OCI-LY3 (cell line): Measurements from ENCODE around the gene LRRC46.

ENCODE experiments used
- H2AFZ ChIP-seq: fragments of 200-600, 300-600 bp; shearing (Covaris generic); 2 replicates; pipeline ENCODE4 v1.6.0; 2014; ENCODE audit warnings: antibody characterized with exemption, low read depth, low read length
- H3K27ac ChIP-seq: fragments of 200-600, 300-600 bp; sonication (generic); 2 replicates; pipeline ENCODE4 v1.5.1; 2014; ENCODE audit warnings: mild to moderate bottlenecking, low read length, moderate library complexity, mixed read lengths
- H3K27me3 ChIP-seq: fragments of 200-600, 300-600 bp; sonication (generic); 2 replicates; pipeline ENCODE4 v1.6.1; 2014; ENCODE audit warnings: low read depth, low read length, mixed read lengths
- H3K36me3 ChIP-seq: fragments of 200-600, 300-600 bp; sonication (generic); replicated peaks from 2 replicates; pipeline ENCODE3; 2014; ENCODE audit warnings: low read depth, low read length, mixed read lengths
- H3K4me1 ChIP-seq: fragments of 300-600, 200-600 bp; sonication (generic); 2 replicates; pipeline ENCODE4 v1.6.1; 2014; ENCODE audit warnings: low read length, mixed read lengths
- H3K4me2 ChIP-seq: fragments of 200-600, 300-600 bp; sonication (generic); 2 replicates; pipeline ENCODE4 v1.6.1; 2014; ENCODE audit warnings: low read length, mixed read lengths
- H3K4me3 ChIP-seq: fragments of 300-600, 200-600 bp; sonication (generic); 2 replicates; pipeline ENCODE4 v1.5.1; 2014; ENCODE audit warnings: antibody characterized with exemption, mild to moderate bottlenecking, low read length, moderate library complexity
- H3K79me2 ChIP-seq: fragments of 300-600, 200-600 bp; shearing (Covaris generic); 2 replicates; pipeline ENCODE4 v1.6.1; 2014; ENCODE audit warnings: mild to moderate bottlenecking, low read length, mixed read lengths
- H3K9ac ChIP-seq: fragments of 300-600, 200-600 bp; shearing (Covaris generic); 2 replicates; pipeline ENCODE4 v1.6.0; 2014; ENCODE audit warnings: mild to moderate bottlenecking, low read length, moderate library complexity
- H3K9me3 ChIP-seq: fragments of 200-600, 300-600 bp; shearing (Covaris generic); 2 replicates; pipeline ENCODE4 v1.6.1; 2014; ENCODE audit warnings: low read length, mixed read lengths; ENCODE audit not compliant: insufficient read depth
- H4K20me1 ChIP-seq: fragments of 200-600, 300-600 bp; sonication (generic); 2 replicates; pipeline ENCODE4 v1.6.1; 2016; ENCODE audit warnings: low read length, mixed read lengths; ENCODE audit not compliant: insufficient read depth
- EZH2phosphoT487 ChIP-seq: fragments of 200-600 bp; shearing (Covaris generic); IDR thresholded peaks from 2 replicates; pipeline ENCODE4 v1.6.1; 2018; ENCODE audit warnings: antibody characterized with exemption, mixed run types, low read depth
- TF ChIP-seq, protein P1 (sequence below): fragments of 200-600, 300-600 bp; sonication (generic); IDR thresholded peaks from 2 replicates; pipeline ENCODE4 v1.5.1; 2014; ENCODE audit warnings: antibody characterized with exemption, low read length, low read depth

LRRC46 gene

GRCh38 chr17:47806913-47807255 lies 24.6 kb upstream of the LRRC46 start:
- Histone ChIP-seq H3K79me2 (no peaks in the 10 kb centered on the region), H2AFZ (no peak overlapping the region), H3K27ac (no peak overlapping the region), H3K4me1 (no peaks in the 10 kb centered on the region), H3K9ac (no peak overlapping the region), H4K20me1 (no peaks in the 10 kb centered on the region), H3K4me3 (no peak overlapping the region), H3K4me2 (no peak overlapping the region), H3K9me3 (no peaks in the 10 kb centered on the region), H3K36me3 (no peaks in the 10 kb centered on the region), H3K27me3 (no peaks in the 10 kb centered on the region)
- TF ChIP-seq, protein P1, sequence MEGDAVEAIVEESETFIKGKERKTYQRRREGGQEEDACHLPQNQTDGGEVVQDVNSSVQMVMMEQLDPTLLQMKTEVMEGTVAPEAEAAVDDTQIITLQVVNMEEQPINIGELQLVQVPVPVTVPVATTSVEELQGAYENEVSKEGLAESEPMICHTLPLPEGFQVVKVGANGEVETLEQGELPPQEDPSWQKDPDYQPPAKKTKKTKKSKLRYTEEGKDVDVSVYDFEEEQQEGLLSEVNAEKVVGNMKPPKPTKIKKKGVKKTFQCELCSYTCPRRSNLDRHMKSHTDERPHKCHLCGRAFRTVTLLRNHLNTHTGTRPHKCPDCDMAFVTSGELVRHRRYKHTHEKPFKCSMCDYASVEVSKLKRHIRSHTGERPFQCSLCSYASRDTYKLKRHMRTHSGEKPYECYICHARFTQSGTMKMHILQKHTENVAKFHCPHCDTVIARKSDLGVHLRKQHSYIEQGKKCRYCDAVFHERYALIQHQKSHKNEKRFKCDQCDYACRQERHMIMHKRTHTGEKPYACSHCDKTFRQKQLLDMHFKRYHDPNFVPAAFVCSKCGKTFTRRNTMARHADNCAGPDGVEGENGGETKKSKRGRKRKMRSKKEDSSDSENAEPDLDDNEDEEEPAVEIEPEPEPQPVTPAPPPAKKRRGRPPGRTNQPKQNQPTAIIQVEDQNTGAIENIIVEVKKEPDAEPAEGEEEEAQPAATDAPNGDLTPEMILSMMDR, result no peak
- TF ChIP-seq EZH2phosphoT487, result no peak

DNA sequence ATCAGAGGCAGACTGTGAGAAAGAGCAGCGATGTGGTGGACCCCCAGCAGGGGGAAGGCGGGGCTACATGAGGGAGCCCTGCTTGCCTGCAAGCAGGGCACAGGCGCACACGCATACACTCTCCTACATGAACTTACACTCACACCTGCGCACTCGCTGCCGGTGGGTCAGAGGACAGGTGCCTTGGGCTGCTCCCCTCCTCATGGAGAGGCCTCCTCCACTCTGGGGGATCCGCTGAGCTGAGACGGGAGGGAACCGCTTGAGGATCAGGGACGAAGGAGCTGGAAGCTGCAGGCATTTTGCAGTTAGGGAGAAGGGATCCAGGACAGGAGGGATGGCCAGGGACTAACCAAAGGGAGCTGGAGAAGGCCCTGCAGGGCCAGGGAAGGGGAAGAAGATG lies 24.0 kb upstream of the LRRC46 start:
- H3K27ac ChIP-seq, result no peak overlapping the region
- no peaks in the 10 kb centered on the region for H3K27me3 ChIP-seq
- no peak overlapping the region for H3K4me2 ChIP-seq
- no peak overlapping the region for H2AFZ ChIP-seq
- H4K20me1 ChIP-seq, result no peaks in the 10 kb centered on the region
- no peaks in the 10 kb centered on the region for H3K9me3 ChIP-seq
- H3K4me3 ChIP-seq, result no peak overlapping the region
- H3K36me3 ChIP-seq, result no peaks in the 10 kb centered on the region
- H3K79me2 ChIP-seq, result no peaks in the 10 kb centered on the region
- no peaks in the 10 kb centered on the region for H3K4me1 ChIP-seq
- H3K9ac ChIP-seq, result no peak overlapping the region
- no peak for TF ChIP-seq EZH2phosphoT487
- TF ChIP-seq, protein P1, result no peak

GRCh38 chr17:47808036-47808829 lies 23.2 kb upstream of the LRRC46 start:
- TF ChIP-seq, protein P1, result no peak
- TF ChIP-seq EZH2phosphoT487, result no peak
- Histone ChIP-seq H3K79me2 (no peaks in the 10 kb centered on the region), H3K27me3 (no peaks in the 10 kb centered on the region), H2AFZ (no peak overlapping the region), H3K9me3 (no peaks in the 10 kb centered on the region), H3K4me2 (no peak overlapping the region), H3K27ac (no peak overlapping the region), H3K9ac (no peak overlapping the region), H3K4me3 (no peak overlapping the region), H4K20me1 (no peaks in the 10 kb centered on the region), H3K4me1 (no peaks in the 10 kb centered on the region), H3K36me3 (no peaks in the 10 kb centered on the region)

DNA sequence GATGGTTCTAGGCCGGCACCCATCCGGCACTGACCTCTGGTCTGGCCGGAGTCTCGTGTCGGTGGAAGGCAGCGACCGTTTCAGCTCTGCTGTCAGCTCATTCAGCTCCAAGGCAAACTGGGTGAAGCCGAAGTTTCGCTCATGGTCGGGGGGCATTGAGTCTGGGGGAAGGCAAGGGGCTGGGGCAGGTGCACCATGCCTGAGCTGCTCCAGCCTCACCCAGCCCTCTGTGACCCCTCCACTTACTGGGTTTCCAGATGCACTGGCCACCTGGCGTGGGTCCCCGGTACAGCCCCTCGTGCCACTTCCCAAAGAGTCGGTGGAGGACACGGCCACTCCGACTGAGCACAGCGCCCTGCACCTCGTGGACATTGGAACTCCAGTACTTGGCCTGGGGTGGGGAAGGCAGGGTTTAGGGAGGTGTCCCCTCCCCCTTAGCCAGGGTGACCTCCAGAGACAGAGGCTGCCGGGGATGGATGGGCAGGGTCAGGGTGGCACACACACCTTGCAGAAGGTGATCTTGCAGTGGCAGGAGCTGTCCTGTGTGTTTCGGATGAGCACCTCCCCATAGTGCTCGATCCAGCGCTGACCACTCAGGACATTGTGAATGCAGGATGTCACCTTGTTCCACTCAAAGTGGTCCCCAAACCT lies 22.5 kb upstream of the LRRC46 start:
- Histone ChIP-seq H3K79me2 (no peaks in the 10 kb centered on the region), H4K20me1 (no peaks in the 10 kb centered on the region), H3K9ac (no peak overlapping the region), H3K4me1 (no peaks in the 10 kb centered on the region), H3K9me3 (no peaks in the 10 kb centered on the region), H2AFZ (no peak overlapping the region), H3K27me3 (no peaks in the 10 kb centered on the region), H3K27ac (no peak overlapping the region), H3K4me3 (no peak overlapping the region), H3K36me3 (no peaks in the 10 kb centered on the region), H3K4me2 (no peak overlapping the region)
- TF ChIP-seq, protein P1, result no peak
- TF ChIP-seq EZH2phosphoT487, result no peak
